ENCODE results near the gene GGACT.

DNA sequence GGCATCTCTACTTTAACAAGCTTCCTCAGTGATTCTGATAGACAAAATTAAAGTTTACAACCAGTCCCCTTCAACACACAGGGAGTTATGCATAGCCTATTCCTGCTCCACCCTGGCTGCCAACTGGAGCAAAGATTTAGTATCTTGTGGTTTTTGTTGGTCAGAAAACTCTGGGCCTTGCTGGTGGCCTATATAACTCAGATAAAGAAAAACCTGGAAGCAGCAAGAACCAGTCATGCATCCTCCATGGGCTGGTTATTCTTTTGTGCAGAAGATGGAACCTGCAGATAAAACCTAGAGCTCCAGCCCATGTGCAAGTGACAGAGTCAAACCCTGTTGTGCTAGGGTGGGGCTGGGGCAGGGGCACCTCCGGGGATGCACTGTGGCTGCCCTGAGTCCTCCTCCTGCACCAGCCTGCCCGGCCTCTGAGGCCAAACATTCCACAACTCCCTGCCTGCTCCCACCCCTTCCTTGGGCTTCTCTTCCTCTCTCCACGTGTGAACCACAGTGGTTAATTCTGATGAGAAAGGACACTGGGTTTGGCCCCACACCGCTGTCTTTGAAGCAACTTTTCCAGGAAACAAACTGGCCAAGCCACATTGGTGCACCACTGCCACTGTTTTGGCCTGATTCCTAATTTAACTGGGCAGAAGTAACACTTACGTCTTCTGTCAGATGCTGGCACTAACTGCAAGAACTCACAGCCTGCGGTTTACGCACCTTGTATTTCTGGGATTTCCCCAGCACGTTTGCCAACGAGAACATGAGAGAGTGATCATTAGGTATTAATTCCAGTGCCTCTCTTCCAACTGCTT is 23.3 kb upstream of the GGACT start:
- TF ChIP-seq, protein P1, sequence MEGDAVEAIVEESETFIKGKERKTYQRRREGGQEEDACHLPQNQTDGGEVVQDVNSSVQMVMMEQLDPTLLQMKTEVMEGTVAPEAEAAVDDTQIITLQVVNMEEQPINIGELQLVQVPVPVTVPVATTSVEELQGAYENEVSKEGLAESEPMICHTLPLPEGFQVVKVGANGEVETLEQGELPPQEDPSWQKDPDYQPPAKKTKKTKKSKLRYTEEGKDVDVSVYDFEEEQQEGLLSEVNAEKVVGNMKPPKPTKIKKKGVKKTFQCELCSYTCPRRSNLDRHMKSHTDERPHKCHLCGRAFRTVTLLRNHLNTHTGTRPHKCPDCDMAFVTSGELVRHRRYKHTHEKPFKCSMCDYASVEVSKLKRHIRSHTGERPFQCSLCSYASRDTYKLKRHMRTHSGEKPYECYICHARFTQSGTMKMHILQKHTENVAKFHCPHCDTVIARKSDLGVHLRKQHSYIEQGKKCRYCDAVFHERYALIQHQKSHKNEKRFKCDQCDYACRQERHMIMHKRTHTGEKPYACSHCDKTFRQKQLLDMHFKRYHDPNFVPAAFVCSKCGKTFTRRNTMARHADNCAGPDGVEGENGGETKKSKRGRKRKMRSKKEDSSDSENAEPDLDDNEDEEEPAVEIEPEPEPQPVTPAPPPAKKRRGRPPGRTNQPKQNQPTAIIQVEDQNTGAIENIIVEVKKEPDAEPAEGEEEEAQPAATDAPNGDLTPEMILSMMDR (IDR thresholded peaks at IDR 0.05) = no peak
- TF ChIP-seq POLR2A (IDR thresholded peaks at IDR 0.05) = no peak

Measured in Peyer's patch (tissue), 4 donors.